Hepatocyte (in vitro differentiated cells): ENCODE measurements around the gene KRT84. TPM values are rescaled to one million over a fixed set of nuclear protein-coding genes. Genes with fewer than 3 reads are reported as not detected.

Source experiments
- DNase-seq: peaks from one replicate; pipeline ENCODE4 v3.0.0-alpha.2; 2016; ENCODE audit warnings: low spot score
- H2AFZ ChIP-seq: fragments of 200-600 bp; sonication (generic); 2 replicates; pipeline ENCODE4 v1.6.0; 2016; ENCODE audit warnings: antibody characterized with exemption, mild to moderate bottlenecking
- H3K27ac ChIP-seq: fragments of 200-600 bp; sonication (generic); 2 replicates; pipeline ENCODE4 v1.5.1; 2016; ENCODE audit warnings: mild to moderate bottlenecking
- H3K27me3 ChIP-seq: fragments of 200-600 bp; sonication (generic); 2 replicates; pipeline ENCODE4 v1.6.1; 2016
- H3K36me3 ChIP-seq: fragments of 200-600 bp; sonication (generic); replicated peaks from 2 replicates; pipeline ENCODE4 v1.5.1; 2016; ENCODE audit warnings: low read depth; ENCODE audit not compliant: insufficient read depth
- H3K4me1 ChIP-seq: fragments of 200-600 bp; sonication (generic); 2 replicates; pipeline ENCODE4 v1.5.1; 2016; ENCODE audit warnings: mild to moderate bottlenecking, moderate library complexity; ENCODE audit not compliant: insufficient read depth
- H3K4me2 ChIP-seq: fragments of 200-600 bp; sonication (generic); 2 replicates; pipeline ENCODE4 v1.6.0; 2016
- H3K4me3 ChIP-seq: fragments of 200-600 bp; sonication (generic); 2 replicates; pipeline ENCODE4 v1.5.1; 2016; ENCODE audit warnings: mild to moderate bottlenecking
- H3K79me2 ChIP-seq: fragments of 200-600 bp; sonication (generic); 2 replicates; pipeline ENCODE4 v1.6.0; 2017; ENCODE audit warnings: mild to moderate bottlenecking
- H3K9me2 ChIP-seq: fragments of 200-600 bp; sonication (generic); replicated peaks from 2 replicates; pipeline ENCODE4 v1.6.0; 2017; ENCODE audit warnings: mild to moderate bottlenecking; ENCODE audit not compliant: insufficient read depth
- H3K9me3 ChIP-seq: fragments of 200-600 bp; sonication (generic); 2 replicates; pipeline ENCODE4 v1.5.1; 2016; ENCODE audit warnings: low read depth, mild to moderate bottlenecking
- H4K20me1 ChIP-seq: fragments of 200-600 bp; sonication (generic); 2 replicates; pipeline ENCODE4 v1.6.0; 2016; ENCODE audit warnings: mild to moderate bottlenecking; ENCODE audit not compliant: insufficient read depth, poor library complexity, severe bottlenecking
- CTCF ChIP-seq: fragments of 200-600 bp; sonication (generic); IDR thresholded peaks from 2 replicates; pipeline ENCODE4 v1.5.1; 2016; ENCODE audit warnings: antibody characterized with exemption, mild to moderate bottlenecking; ENCODE audit not compliant: poor library complexity
- EZH2 ChIP-seq: fragments of 200-600 bp; sonication (generic); IDR thresholded peaks from 2 replicates; pipeline ENCODE4 v1.6.1; 2016; ENCODE audit warnings: antibody characterized with exemption, mild to moderate bottlenecking, borderline replicate concordance
- EZH2phosphoT487 ChIP-seq: fragments of 200-600 bp; sonication (generic); IDR thresholded peaks from one replicate; pipeline ENCODE4 v1.6.1; 2018; ENCODE audit warnings: antibody characterized with exemption, mild to moderate bottlenecking, low read depth, moderate library complexity; ENCODE audit not compliant: unreplicated experiment, severe bottlenecking
- WGBS: methylation state at CpG from one replicate; pipeline ENCODE4 v1.1.6; 2016; ENCODE audit warnings: low lambda C conversion rate; ENCODE audit errors: missing lambda C conversion rate; 5-methylcytosine and 5-hydroxymethylcytosine counted together
- polyA plus RNA-seq: library from polyadenylated mRNA; unstranded; fragments of >200 nt; fragmentation: Nextera tagmentation; extraction: Ambion mirVana; gene quantifications from 2 replicates; pipeline ENCODE4 v1.2.1, GENCODE V29; 2016
- total RNA-seq: library from RNA; depleted of rRNA; stranded (reverse); fragments of >200 nt; gene quantifications from 2 replicates; pipeline ENCODE4 v1.2.3, GENCODE V29; 2014

The KRT84 gene
- total and polyA plus RNA-seq, 2 experiments from 2014 or later, result not detected

GRCh38 chr12:52433501-52434080 is 48.1 kb upstream of the KRT84 start:
- DNase-seq, result no peak
- H3K9me3 ChIP-seq, result no peaks in the 10 kb centered on the region
- WGBS, result 97% methylated on average over 12 of the region's 12 CpGs
- no peaks in the 10 kb centered on the region for H3K27me3 ChIP-seq
- peaks cover 5% of the 10 kb centered on the region for H3K4me1 ChIP-seq
- no peak overlapping the region for H3K4me3 ChIP-seq
- H4K20me1 ChIP-seq, result no peaks in the 10 kb centered on the region
- H3K79me2 ChIP-seq, result no peaks in the 10 kb centered on the region
- H2AFZ ChIP-seq, result no peak overlapping the region
- H3K9me2 ChIP-seq, result no peaks in the 10 kb centered on the region
- no peak overlapping the region for H3K27ac ChIP-seq
- no peaks in the 10 kb centered on the region for H3K36me3 ChIP-seq
- H3K4me2 ChIP-seq, result no peak overlapping the region
- no peak for TF ChIP-seq CTCF
- no peak for TF ChIP-seq EZH2phosphoT487
- no peak for TF ChIP-seq EZH2

- WGBS, result 64% methylated on average over 6 of the region's 6 CpGs
- H3K4me2 ChIP-seq, result no peak overlapping the region
- H3K4me1 ChIP-seq, result peaks cover 5% of the 10 kb centered on the region
- no peak overlapping the region for H3K4me3 ChIP-seq
- DNase-seq, result no peak
- H3K36me3 ChIP-seq, result no peaks in the 10 kb centered on the region
- H3K9me2 ChIP-seq, result no peaks in the 10 kb centered on the region
- no peaks in the 10 kb centered on the region for H3K27me3 ChIP-seq
- no peaks in the 10 kb centered on the region for H3K79me2 ChIP-seq
- H3K27ac ChIP-seq, result no peak overlapping the region
- H4K20me1 ChIP-seq, result no peaks in the 10 kb centered on the region
- H2AFZ ChIP-seq, result no peak overlapping the region
- H3K9me3 ChIP-seq, result no peaks in the 10 kb centered on the region
- TF ChIP-seq EZH2phosphoT487 (no peak), EZH2 (no peak), CTCF (no peak)
These were observed 47.2 kb upstream of the KRT84 start for GRCh38 chr12:52432559-52433207.

- no peaks in the 10 kb centered on the region for H3K27me3 ChIP-seq
- no peak overlapping the region for H3K4me2 ChIP-seq
- 90% methylated on average over 10 of the region's 10 CpGs for WGBS
- TF ChIP-seq EZH2 (no peak), EZH2phosphoT487 (no peak), CTCF (no peak)
- no peaks in the 10 kb centered on the region for H3K9me3 ChIP-seq
- DNase-seq, result no peak
- no peaks in the 10 kb centered on the region for H3K36me3 ChIP-seq
- no peak overlapping the region for H3K27ac ChIP-seq
- no peaks in the 10 kb centered on the region for H3K9me2 ChIP-seq
- H3K4me3 ChIP-seq, result no peak overlapping the region
- peaks cover 13% of the 10 kb centered on the region for H3K4me1 ChIP-seq
- H4K20me1 ChIP-seq, result no peaks in the 10 kb centered on the region
- no peak overlapping the region for H2AFZ ChIP-seq
- no peaks in the 10 kb centered on the region for H3K79me2 ChIP-seq
These were observed 42.7 kb upstream of the KRT84 start for GRCh38 chr12:52428121-52428520.

GRCh38 chr12:52427083-52427482 is 41.6 kb upstream of the KRT84 start:
- H3K36me3 ChIP-seq, result no peaks in the 10 kb centered on the region
- H3K4me2 ChIP-seq, result no peak overlapping the region
- H2AFZ ChIP-seq, result no peak overlapping the region
- 86% methylated on average over 1 of the region's 1 CpG for WGBS
- H3K9me3 ChIP-seq, result no peaks in the 10 kb centered on the region
- no peaks in the 10 kb centered on the region for H3K27me3 ChIP-seq
- TF ChIP-seq CTCF, result no peak
- no peak for TF ChIP-seq EZH2phosphoT487
- no peak for TF ChIP-seq EZH2
- no peaks in the 10 kb centered on the region for H3K79me2 ChIP-seq
- H3K9me2 ChIP-seq, result no peaks in the 10 kb centered on the region
- DNase-seq, result no peak
- H3K4me1 ChIP-seq, result peaks cover 16% of the 10 kb centered on the region
- H4K20me1 ChIP-seq, result no peaks in the 10 kb centered on the region
- H3K4me3 ChIP-seq, result no peak overlapping the region
- no peak overlapping the region for H3K27ac ChIP-seq
